Fibroblast of gingiva (primary cell): Measurements from ENCODE around the gene CCDC7.
"Not testable (repeated sequence)": the region's sequence is repeated elsewhere in the genome, so short reads cannot be mapped to it uniquely, and the experiment has no call there.

Experiments used
- DNase-seq: peaks from one replicate; pipeline ENCODE4 v3.0.0-alpha.2; 2011; ENCODE audit warnings: low read depth

The CCDC7 gene

GRCh38 chr10:32562695-32563094, 116.8 kb downstream of the CCDC7 start:
- DNase-seq = not testable (repeated sequence)

GRCh38 chr10:32577448-32577847, 131.5 kb downstream of the CCDC7 start:
- no peak for DNase-seq

- DNase-seq = no peak
Measured at GRCh38 chr10:32582946-32583345, 137.0 kb downstream of the CCDC7 start.

GRCh38 chr10:32598022-32598421, 152.1 kb downstream of the CCDC7 start:
- DNase-seq = not testable (repeated sequence)

- DNase-seq = no peak
Measured at GRCh38 chr10:32600317-32600716, 154.4 kb downstream of the CCDC7 start.

GRCh38 chr10:32601562-32601961, 155.6 kb downstream of the CCDC7 start:
- DNase-seq = not testable (repeated sequence)

- DNase-seq = no peak
Measured at GRCh38 chr10:32605787-32606186, 159.8 kb downstream of the CCDC7 start.

GRCh38 chr10:32610543-32610942, 164.6 kb downstream of the CCDC7 start:
- DNase-seq = not testable (repeated sequence)

GRCh38 chr10:32616438-32616837, 170.5 kb downstream of the CCDC7 start:
- no peak for DNase-seq

GRCh38 chr10:32618482-32618881, 172.5 kb downstream of the CCDC7 start:
- DNase-seq = no peak

GRCh38 chr10:32621969-32622368, 176.0 kb downstream of the CCDC7 start:
- no peak for DNase-seq

- DNase-seq = no peak
Measured at GRCh38 chr10:32622409-32622808, 176.5 kb downstream of the CCDC7 start.

GRCh38 chr10:32627183-32627582, 181.2 kb downstream of the CCDC7 start:
- DNase-seq = no peak

GRCh38 chr10:32629910-32630309, 184.0 kb downstream of the CCDC7 start:
- DNase-seq = no peak

- DNase-seq = no peak
Measured at GRCh38 chr10:32646535-32646934, 200.6 kb downstream of the CCDC7 start.

- peak; percentile 3 for DNase-seq
Measured at GRCh38 chr10:32650246-32650655, 204.3 kb downstream of the CCDC7 start.

- DNase-seq = not testable (repeated sequence)
Measured at GRCh38 chr10:32657430-32657829, 211.5 kb downstream of the CCDC7 start.

GRCh38 chr10:32661346-32661745, 215.4 kb downstream of the CCDC7 start:
- DNase-seq = no peak

- no peak for DNase-seq
Measured at GRCh38 chr10:32680803-32681557, 235.0 kb downstream of the CCDC7 start.

- DNase-seq = no peak
Measured at GRCh38 chr10:32684291-32684690, 238.4 kb downstream of the CCDC7 start.

- DNase-seq = no peak
Measured at GRCh38 chr10:32687116-32687515, 241.2 kb downstream of the CCDC7 start.

- DNase-seq = no peak
Measured at GRCh38 chr10:32687546-32687945, 241.6 kb downstream of the CCDC7 start.

- no peak for DNase-seq
Measured at GRCh38 chr10:32692174-32692573, 246.2 kb downstream of the CCDC7 start.

- DNase-seq = no peak
Measured at GRCh38 chr10:32693441-32693979, 247.6 kb downstream of the CCDC7 start.
